Lower leg skin (tissue), 4 donors: ENCODE data around the gene ZDHHC14. TPM values are rescaled to one million over a fixed set of nuclear protein-coding genes. Genes with fewer than 3 reads are reported as not detected.
"Not testable (repeated sequence)": the region's sequence is repeated elsewhere in the genome, so short reads cannot be mapped to it uniquely, and the experiment has no call there.

Experiments used
- DNase-seq, 2 donors: peaks; one replicate each; pipeline ENCODE4 v3.0.0-alpha.2; 2019; ENCODE audit warnings: low spot score in 2 of 2
- H3K4me3 ChIP-seq: fragments of 200-600 bp; sonication (generic); 2 replicates; pipeline ENCODE4 v1.5.1; 2017; ENCODE audit warnings: mild to moderate bottlenecking, low read depth; ENCODE audit not compliant: poor library complexity, severe bottlenecking
- POLR2A ChIP-seq, 2 donors: fragments of 450-650 bp; IDR thresholded peaks; one replicate each; pipeline ENCODE4 v1.6.1; 2016 to 2017; ENCODE audit warnings: antibody characterized with exemption in 2 of 2, mild to moderate bottlenecking in 1 of 2, moderate library complexity in 1 of 2
- WGBS, 2 donors: methylation state at CpG; one replicate each; pipeline ENCODE4 v1.1.5; 2018; 5-methylcytosine and 5-hydroxymethylcytosine counted together
- intact Hi-C: fragments of 100-400 bp; cut with DNase I; formaldehyde crosslinking; loops from one replicate; pipeline ENCODE4 v1.15.0; 2023; ENCODE audit warnings: low total_unique reads
- total RNA-seq, 4 donors: library from RNA; depleted of rRNA; stranded (reverse); fragments of >200 nt; gene quantifications; one replicate each; pipeline ENCODE4 v1.1.0, GENCODE V29; 2016
- TF ChIP-seq, protein P1 (sequence below), 3 donors: fragments of 450-650 bp; IDR thresholded peaks; one replicate each; pipeline ENCODE4 v1.5.1; 2016; ENCODE audit warnings: antibody characterized with exemption in 3 of 3, mild to moderate bottlenecking in 3 of 3, moderate library complexity in 2 of 3

Gene ZDHHC14
- total RNA-seq, 4 donors from 2014 or later, result 4.5 to 8.3 (median 6.1) TPM

DNA sequence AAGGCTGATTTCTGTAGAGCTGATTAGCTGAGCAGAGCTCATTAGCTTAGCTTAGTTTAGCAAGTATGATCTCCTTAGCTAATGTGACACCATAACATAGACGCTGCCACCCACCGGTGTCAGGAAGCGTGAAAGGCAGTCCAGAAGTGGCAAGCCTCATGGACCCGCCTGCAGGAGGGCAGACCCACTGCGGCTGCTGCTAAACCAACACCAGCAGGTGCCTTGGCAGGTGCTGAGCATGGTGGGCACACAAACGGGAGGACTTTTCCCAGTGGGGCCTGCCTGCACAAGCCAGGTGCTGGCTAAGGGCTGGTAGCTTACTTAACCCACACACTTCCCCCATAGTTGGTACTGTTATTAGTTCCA lies 22.7 kb downstream of the ZDHHC14 start:
- intact Hi-C loops, result no loop called here
- 75 to 85% methylated on average over 6 of the region's 6 CpGs for WGBS, 2 donors
- TF ChIP-seq, protein P1, sequence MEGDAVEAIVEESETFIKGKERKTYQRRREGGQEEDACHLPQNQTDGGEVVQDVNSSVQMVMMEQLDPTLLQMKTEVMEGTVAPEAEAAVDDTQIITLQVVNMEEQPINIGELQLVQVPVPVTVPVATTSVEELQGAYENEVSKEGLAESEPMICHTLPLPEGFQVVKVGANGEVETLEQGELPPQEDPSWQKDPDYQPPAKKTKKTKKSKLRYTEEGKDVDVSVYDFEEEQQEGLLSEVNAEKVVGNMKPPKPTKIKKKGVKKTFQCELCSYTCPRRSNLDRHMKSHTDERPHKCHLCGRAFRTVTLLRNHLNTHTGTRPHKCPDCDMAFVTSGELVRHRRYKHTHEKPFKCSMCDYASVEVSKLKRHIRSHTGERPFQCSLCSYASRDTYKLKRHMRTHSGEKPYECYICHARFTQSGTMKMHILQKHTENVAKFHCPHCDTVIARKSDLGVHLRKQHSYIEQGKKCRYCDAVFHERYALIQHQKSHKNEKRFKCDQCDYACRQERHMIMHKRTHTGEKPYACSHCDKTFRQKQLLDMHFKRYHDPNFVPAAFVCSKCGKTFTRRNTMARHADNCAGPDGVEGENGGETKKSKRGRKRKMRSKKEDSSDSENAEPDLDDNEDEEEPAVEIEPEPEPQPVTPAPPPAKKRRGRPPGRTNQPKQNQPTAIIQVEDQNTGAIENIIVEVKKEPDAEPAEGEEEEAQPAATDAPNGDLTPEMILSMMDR (IDR thresholded peaks at IDR 0.05), result no peak
- TF ChIP-seq POLR2A (IDR thresholded peaks at IDR 0.05), result no peak
- no peak for DNase-seq
- H3K4me3 ChIP-seq, result no peak overlapping the region

DNA sequence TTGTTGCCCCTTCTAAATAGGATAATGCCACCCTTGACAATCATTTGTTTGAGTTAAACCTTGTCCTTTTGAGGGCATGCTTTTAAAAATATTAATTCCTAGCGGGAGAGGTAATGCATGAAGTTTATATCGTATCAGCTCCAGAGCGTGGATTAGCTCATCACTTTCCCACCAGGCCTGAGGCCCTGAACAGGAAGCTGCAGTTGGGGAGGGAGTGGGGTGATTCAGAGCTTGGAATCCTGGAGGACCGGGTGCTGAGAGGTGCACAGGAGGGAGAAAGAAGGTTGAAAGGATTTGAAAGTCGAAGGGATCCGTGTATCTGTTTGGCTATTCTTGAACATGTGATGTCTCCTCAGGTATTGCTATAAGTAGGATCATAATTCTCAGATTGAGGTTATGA lies 25.0 kb downstream of the ZDHHC14 start:
- H3K4me3 ChIP-seq, result no peak overlapping the region
- DNase-seq, result no peak
- no peak for TF ChIP-seq POLR2A (IDR thresholded peaks at IDR 0.05)
- TF ChIP-seq, protein P1 (IDR thresholded peaks at IDR 0.05), result no peak
- intact Hi-C loops, result no loop called here
- WGBS, 2 donors, result 68 to 75% methylated on average over 6 of the region's 6 CpGs

DNA sequence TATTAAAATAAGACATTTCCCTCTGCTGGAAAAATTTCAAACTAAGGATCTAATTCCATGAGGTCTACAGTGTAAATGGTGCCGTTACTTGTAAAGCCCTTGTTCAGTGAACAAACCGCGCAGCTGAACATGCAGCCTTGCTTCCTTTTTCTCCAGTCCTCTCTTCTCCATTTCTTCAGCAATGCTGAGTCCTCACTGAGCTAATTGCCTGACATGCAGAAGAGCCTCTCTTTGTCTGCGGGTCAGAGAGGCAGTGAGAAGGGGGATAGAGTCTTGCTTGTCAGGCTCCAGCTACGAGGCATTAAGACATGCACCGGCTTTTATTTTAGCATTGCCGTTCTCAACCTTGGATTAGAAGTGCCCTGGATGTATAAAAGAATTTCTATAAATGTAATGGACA lies 25.7 kb downstream of the ZDHHC14 start:
- WGBS, 2 donors, result 91 to 94% methylated on average over 7 of the region's 7 CpGs
- no peak overlapping the region for H3K4me3 ChIP-seq
- intact Hi-C loops, result no loop called here
- TF ChIP-seq POLR2A (IDR thresholded peaks at IDR 0.05), result no peak
- TF ChIP-seq, protein P1 (IDR thresholded peaks at IDR 0.05), result no peak
- no peak for DNase-seq

DNA sequence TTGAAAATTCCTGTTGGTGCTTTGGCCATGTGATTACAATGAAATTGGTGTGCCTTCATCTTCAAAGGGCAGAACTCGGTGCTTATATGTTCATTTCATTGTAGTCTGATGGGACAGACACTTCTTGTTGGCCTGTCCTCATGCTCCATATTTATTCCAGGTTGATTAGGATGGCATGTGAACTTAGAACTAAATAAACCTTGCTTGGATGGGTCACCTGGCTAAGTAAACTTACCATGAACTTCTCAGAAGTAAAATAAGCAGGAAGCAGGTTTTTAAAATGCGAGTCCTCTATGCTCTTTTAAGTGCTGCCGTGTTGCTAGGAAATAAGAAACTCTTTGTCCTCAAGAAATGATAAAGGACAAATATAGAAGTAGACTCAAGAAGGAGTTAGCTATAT lies 26.7 kb downstream of the ZDHHC14 start:
- H3K4me3 ChIP-seq, result no peak overlapping the region
- DNase-seq, result no peak
- intact Hi-C loops, result no loop called here
- WGBS, 2 donors, result 87 to 88% methylated on average over 3 of the region's 3 CpGs
- TF ChIP-seq, protein P1 (IDR thresholded peaks at IDR 0.05), result no peak
- no peak for TF ChIP-seq POLR2A (IDR thresholded peaks at IDR 0.05)

DNA sequence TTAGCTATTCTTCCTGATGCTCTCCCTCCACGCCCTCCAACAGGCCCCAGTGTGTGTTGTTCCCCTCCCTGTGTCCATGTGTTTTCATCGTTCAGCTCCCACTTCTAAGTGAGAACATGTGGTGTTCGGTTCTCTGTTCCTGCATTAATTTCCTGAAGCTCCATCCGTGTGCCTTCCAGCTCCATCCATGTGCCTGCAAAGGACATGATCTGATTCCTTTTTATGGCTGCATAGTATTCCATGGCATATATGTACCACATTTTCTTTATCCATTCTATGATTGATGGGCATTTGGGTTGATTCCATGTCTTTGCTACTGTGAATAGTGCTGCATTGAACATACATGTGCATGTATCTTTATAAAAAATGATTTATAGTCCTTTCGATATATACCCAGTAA lies 27.4 kb downstream of the ZDHHC14 start:
- DNase-seq, intact Hi-C loops, H3K4me3 ChIP-seq: not testable (repeated sequence)
- 81 to 92% methylated on average over 5 of the region's 5 CpGs for WGBS, 2 donors

DNA sequence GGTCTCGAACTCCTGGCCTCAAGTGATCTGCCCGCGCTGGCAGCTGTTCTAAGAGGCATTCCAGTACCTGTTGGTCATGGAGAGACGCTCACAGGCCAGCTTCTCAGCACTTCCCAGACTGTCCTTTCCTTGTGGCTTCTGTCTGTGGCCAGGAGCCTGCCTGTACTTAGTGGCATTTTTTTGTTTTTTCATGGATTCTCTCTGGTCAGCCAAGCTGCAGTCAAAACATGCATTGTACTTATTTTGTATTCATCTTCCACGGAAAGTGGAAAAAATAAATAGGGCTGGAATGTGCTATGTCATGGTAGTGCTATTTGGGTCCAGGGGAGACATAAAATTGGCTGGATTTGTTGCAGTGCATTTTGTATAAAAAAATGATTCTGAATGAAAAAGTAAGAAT lies 29.1 kb downstream of the ZDHHC14 start:
- intact Hi-C loops, result no loop called here
- no peak for DNase-seq
- H3K4me3 ChIP-seq, result no peak overlapping the region
- 87% methylated on average over 5 of the region's 5 CpGs for WGBS, 2 donors
- TF ChIP-seq POLR2A (IDR thresholded peaks at IDR 0.05), result no peak
- TF ChIP-seq, protein P1 (IDR thresholded peaks at IDR 0.05), result no peak
